GM20000 (cell line): Measurements from ENCODE around the gene SHOX.

Experiments
- DNase-seq: peaks from one replicate; pipeline ENCODE4 v3.0.0; 2012; ENCODE audit warnings: low spot score
- TF ChIP-seq, protein P1 (sequence below): IDR thresholded peaks from 2 replicates; pipeline ENCODE4 v1.5.1; 2012; ENCODE audit warnings: mild to moderate bottlenecking, control low read depth; ENCODE audit errors: extremely low read depth, missing control alignments

Gene SHOX

DNA sequence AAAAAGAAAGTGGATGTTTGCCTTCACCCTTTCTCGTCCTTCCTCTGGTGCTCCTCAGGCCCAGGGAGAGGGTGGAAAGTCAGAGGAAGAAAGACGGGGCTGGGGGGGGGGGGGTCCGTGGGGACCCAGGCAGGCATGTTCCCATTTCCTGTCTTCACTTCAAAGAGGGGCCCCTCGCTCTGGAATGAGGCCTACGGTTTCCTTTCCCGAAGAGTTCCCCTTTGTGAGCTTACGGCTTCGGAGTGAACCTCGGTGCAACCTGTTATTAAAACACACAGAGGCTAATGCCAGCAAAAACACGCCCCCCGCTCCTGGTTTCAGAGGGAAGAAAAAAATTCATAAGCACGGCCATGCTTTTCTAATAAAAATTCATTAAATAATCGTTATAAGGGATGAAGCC lies 40.1 kb downstream of the SHOX start:
- no peak for DNase-seq
- TF ChIP-seq, protein P1, sequence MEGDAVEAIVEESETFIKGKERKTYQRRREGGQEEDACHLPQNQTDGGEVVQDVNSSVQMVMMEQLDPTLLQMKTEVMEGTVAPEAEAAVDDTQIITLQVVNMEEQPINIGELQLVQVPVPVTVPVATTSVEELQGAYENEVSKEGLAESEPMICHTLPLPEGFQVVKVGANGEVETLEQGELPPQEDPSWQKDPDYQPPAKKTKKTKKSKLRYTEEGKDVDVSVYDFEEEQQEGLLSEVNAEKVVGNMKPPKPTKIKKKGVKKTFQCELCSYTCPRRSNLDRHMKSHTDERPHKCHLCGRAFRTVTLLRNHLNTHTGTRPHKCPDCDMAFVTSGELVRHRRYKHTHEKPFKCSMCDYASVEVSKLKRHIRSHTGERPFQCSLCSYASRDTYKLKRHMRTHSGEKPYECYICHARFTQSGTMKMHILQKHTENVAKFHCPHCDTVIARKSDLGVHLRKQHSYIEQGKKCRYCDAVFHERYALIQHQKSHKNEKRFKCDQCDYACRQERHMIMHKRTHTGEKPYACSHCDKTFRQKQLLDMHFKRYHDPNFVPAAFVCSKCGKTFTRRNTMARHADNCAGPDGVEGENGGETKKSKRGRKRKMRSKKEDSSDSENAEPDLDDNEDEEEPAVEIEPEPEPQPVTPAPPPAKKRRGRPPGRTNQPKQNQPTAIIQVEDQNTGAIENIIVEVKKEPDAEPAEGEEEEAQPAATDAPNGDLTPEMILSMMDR = no peak

DNA sequence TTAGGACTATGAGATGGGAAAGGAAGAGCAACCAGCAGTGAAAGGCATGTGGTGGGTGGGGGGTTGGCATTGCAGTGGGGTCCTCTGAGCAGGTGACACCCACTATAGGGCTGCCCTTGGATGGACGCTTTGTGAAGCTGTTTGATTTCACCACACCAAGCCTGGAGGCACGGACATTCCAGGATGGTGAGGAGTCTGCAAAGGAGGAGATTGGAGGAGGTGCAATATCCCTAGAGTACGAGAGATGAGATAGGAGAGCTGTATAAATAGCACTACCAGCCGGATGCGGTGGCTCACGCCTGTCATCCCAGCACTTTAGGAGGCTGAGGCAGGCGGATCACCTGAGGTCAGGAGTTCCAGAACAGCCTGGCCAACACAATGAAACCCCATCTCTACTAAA lies 42.3 kb downstream of the SHOX start:
- TF ChIP-seq, protein P1 = no peak
- DNase-seq = no peak

DNA sequence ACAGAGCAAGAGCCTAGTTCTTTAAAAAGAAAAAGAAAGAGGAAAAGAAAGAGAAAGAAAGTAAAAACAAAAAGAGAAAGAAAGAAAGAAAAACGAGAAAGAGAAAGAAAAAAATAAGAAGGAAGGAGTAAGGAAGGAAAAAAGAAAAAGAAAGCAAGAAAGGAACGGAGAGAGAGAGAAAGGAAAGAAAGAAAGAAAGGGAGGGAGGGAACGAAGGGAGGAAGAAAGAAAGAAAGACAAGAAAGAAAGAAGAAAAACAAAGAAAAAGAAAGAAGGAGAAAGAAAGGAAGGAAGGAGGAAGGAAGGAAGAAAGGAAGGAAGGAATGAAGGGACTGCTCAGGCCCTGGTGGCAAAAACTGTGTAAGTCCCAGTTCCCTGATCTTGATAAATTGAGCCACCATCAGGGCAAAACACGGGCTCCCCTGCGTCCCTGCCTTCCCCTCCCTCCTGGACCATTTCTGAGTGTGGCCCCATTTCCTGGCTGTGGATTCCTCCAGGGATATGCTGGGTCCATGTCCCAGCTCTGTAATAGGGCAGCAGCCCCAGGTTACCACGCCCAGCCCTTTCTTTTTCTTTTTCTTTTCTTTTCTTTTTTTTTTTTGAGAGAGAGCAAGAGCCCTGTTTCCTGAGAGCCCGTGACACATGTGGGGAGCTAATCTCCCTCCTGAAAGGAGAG lies 44.8 kb downstream of the SHOX start:
- no peak for DNase-seq
- TF ChIP-seq, protein P1 = no peak

DNA sequence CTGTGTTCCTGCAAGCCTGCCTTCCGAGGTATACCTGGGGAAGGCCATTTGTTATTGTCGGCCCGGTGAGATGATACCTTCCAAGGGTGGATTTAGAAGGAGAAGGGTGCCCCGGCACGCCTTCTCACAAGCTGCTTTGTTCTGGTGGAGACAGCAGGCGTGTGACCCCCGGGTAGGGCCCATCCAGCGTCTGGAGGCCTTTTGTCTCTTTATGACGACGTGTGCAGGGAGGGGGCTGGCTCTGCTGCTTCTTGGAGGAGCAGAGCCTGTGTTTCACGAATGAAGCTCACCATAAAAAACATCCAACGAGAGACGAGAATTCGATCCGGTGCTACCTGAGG lies 45.3 kb downstream of the SHOX start:
- DNase-seq = no peak
- TF ChIP-seq, protein P1 = no peak

DNA sequence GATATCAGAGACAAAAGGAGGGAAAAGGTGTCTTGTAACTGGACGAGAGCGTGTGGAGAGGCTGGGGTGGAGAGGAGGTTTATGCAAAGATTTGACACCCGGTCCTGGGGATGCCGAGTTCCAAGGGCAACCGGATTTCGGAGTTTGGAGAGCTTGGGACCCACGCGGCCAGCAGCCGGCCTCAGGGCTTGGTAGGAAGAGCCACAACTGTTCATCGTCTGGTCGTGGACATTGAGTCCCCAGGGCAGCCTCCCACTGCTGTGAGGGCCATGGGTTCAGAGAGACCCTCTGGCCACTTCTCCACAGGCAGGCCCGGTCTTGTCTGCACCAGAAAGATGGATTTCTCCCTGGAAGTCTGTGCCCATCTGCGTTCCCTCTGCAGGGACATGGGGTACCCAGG lies 46.8 kb downstream of the SHOX start:
- TF ChIP-seq, protein P1 = no peak
- DNase-seq = no peak

DNA sequence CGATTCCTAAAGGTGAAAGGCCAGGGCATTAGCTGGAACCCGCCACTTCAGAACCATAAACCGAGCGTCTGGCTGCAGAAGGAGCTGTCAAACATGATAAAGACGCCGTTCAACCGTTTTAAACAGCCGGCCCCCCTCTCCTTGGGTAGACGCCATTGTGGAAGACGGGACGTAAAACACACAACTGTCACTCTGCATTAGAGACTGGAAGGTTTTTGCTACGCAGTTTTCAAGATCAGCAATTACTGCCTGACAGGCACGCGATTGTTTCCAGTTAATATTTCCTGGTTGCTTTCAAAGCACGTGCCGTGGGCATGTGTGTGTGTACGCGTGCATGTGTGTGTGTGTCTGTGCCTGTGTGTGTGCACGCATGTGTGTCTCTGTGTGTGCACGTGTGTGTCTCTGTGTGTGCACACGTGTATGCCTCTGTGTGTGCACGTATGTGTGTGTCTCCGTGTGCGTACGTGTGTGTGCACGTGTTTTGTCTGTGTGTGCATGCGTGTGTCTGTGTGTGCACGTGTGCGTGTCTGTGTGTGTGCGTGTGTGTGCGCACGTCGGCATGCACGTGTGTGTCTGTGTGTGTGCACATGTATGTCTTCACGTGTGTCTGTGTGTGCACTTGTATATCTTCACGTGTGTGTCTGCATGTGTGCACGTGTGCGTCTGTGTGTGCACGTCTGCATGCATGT lies 48.8 kb downstream of the SHOX start:
- TF ChIP-seq, protein P1 = no peak

DNA sequence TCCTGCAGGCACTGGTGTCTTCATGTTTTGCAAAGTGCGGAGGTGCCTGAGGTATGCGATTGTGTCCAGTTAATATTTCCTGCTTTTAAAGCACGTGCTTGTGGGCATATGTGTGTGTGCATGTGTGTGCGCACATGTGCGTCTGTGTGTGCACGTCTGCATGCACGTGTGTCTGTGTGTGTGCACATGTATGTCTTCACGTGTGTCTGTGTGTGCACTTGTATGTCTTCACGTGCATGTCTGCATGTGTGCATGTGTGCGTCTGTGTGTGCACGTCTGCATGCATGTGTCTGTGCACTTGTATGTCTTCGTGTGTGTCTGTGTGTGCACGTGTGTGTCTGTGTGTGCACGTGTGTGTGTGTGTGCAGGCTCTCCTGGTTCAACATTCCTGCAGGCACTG lies 49.5 kb downstream of the SHOX start:
- no peak for DNase-seq
- TF ChIP-seq, protein P1 = no peak

More for the DNA sequence above, 48.8 kb downstream of the SHOX start:
- no peak for DNase-seq
